ENCODE measurements around the gene HOXB1.
A peak's percentile ranks its signal among the peaks of the same experiment; 100 is the strongest.

Gene HOXB1

GRCh38 chr17:48530887-48531272 lies at the start of gene HOXB1:
TSS of gene HOXB1 (minus strand) at chr17:48531011. CDS start at chr17:48530904, 107 bp downstream.
- in situ Hi-C loops (cut with HindIII; ENCODE audit: low sequenced_read_pairs) = no loop called here
- no peak for TF ChIP-seq CTCF (IDR thresholded peaks at IDR 0.05; ENCODE audit: low read depth, low read length, missing control alignments)
- H3K4me3 ChIP-seq (ENCODE audit: low read depth, low read length) = no peak within 1 kb of the TSS
- DNase-seq (ENCODE audit: low read depth) = no peak

- H3K4me3 ChIP-seq (ENCODE audit: low read depth, low read length) = peak overlapping the region; percentile 82
- TF ChIP-seq CTCF (IDR thresholded peaks at IDR 0.05; ENCODE audit: low read depth, low read length, missing control alignments) = no peak
- in situ Hi-C loops (cut with HindIII; ENCODE audit: low sequenced_read_pairs) = no loop called here
- no peak for DNase-seq (ENCODE audit: low read depth)
Observed at GRCh38 chr17:48579760-48580554, 49.1 kb upstream of the HOXB1 start.

- DNase-seq (ENCODE audit: low read depth) = no peak
- peak overlapping the region; percentile 82 for H3K4me3 ChIP-seq (ENCODE audit: low read depth, low read length)
- no peak for TF ChIP-seq CTCF (IDR thresholded peaks at IDR 0.05; ENCODE audit: low read depth, low read length, missing control alignments)
- in situ Hi-C loops (cut with HindIII; ENCODE audit: low sequenced_read_pairs) = no loop called here
Observed at GRCh38 chr17:48579471-48579759, 48.6 kb upstream of the HOXB1 start.

GRCh38 chr17:48578616-48579470 lies 48.0 kb upstream of the HOXB1 start:
- in situ Hi-C loops (cut with HindIII; ENCODE audit: low sequenced_read_pairs) = no loop called here
- peak overlapping the region; percentile 82 for H3K4me3 ChIP-seq (ENCODE audit: low read depth, low read length)
- DNase-seq (ENCODE audit: low read depth) = no peak
- no peak for TF ChIP-seq CTCF (IDR thresholded peaks at IDR 0.05; ENCODE audit: low read depth, low read length, missing control alignments)

GRCh38 chr17:48577946-48578615 lies 47.3 kb upstream of the HOXB1 start, which contains the start of gene HOXB4:
TSS of gene HOXB4 (minus strand) at chr17:48578350. CDS start at chr17:48578319, 31 bp downstream.
- peak within 1 kb of the TSS; percentile 82 for H3K4me3 ChIP-seq (ENCODE audit: low read depth, low read length)
- peak; percentile 65 for DNase-seq (ENCODE audit: low read depth)
- in situ Hi-C loops (cut with HindIII; ENCODE audit: low sequenced_read_pairs) = no loop called here
- no peak for TF ChIP-seq CTCF (IDR thresholded peaks at IDR 0.05; ENCODE audit: low read depth, low read length, missing control alignments)

- TF ChIP-seq CTCF (IDR thresholded peaks at IDR 0.05; ENCODE audit: low read depth, low read length, missing control alignments) = no peak
- H3K4me3 ChIP-seq (ENCODE audit: low read depth, low read length) = peak overlapping the region; percentile 82
- DNase-seq (ENCODE audit: low read depth) = no peak
- in situ Hi-C loops (cut with HindIII; ENCODE audit: low sequenced_read_pairs) = no loop called here
Observed at GRCh38 chr17:48577330-48577945, 46.6 kb upstream of the HOXB1 start.
